Transverse colon (tissue), 4 donors: Measurements from ENCODE around the gene EED. TPM values are rescaled to one million over a fixed set of nuclear protein-coding genes. Genes with fewer than 3 reads are reported as not detected.

Source experiments
- DNase-seq: peaks from one replicate; pipeline ENCODE4 v3.0.0-alpha.2; 2019
- H3K27ac ChIP-seq, 4 donors: fragments of 200-600 bp; sonication (generic); 2 replicates each; pipeline ENCODE4 v1.5.1; 2016 to 2018; ENCODE audit warnings: inconsistent platforms in 4 of 4
- H3K27me3 ChIP-seq: fragments of 200-600 bp; sonication (generic); 2 replicates; pipeline ENCODE4 v1.5.1; 2017; ENCODE audit warnings: inconsistent platforms
- H3K36me3 ChIP-seq, 4 donors: fragments of 200-600 bp; sonication (generic); 2 replicates each; pipeline ENCODE4 v1.5.1; 2017 to 2019; ENCODE audit warnings: inconsistent platforms in 4 of 4
- H3K4me1 ChIP-seq, 4 donors: fragments of 200-600 bp; sonication (generic); 2 replicates each; pipeline ENCODE4 v1.5.1; 2017 to 2020; ENCODE audit warnings: inconsistent platforms in 4 of 4
- H3K4me3 ChIP-seq, 4 donors: fragments of 200-600 bp; sonication (generic); 1 replicate in 1 of 4; 2 replicates in 3 of 4; pipeline versions ENCODE4 v1.5.1 to v1.6.1; 2017 to 2019; ENCODE audit warnings: inconsistent platforms in 4 of 4
- H3K9me3 ChIP-seq, 2 donors: fragments of 200-600 bp; sonication (generic); 2 replicates each; pipeline ENCODE4 v1.5.1; 2017 to 2019; ENCODE audit warnings: inconsistent platforms in 2 of 2
- EP300 ChIP-seq: sonication (generic); formaldehyde crosslinking; IDR thresholded peaks from one replicate; pipeline ENCODE4 v1.6.1; 2017; ENCODE audit warnings: antibody characterized with exemption, low read depth
- POLR2A ChIP-seq: fragments of 450-650 bp; IDR thresholded peaks from one replicate; pipeline ENCODE4 v1.6.1; 2016; ENCODE audit warnings: antibody characterized with exemption, mild to moderate bottlenecking, moderate library complexity
- POLR2AphosphoS5 ChIP-seq, 3 donors: sonication (generic); formaldehyde crosslinking; IDR thresholded peaks; one replicate each; pipeline ENCODE4 v1.6.1; 2016; ENCODE audit warnings: antibody characterized with exemption in 3 of 3
- WGBS, 2 donors: methylation state at CpG; one replicate each; pipeline ENCODE4 v1.1.5; 2018; ENCODE audit warnings: low coverage in 1 of 2; 5-methylcytosine and 5-hydroxymethylcytosine counted together
- in situ Hi-C, 4 donors: fragments of 200-750 bp; cut with MboI; loops; one replicate each; pipeline versions ENCODE4 v1.15.0 to v1.15.1; 2017; ENCODE audit warnings: low sequenced_read_pairs in 3 of 4, low pct_ligation_motif_present in 1 of 4, low pct_unique_long_range_greater_than_20kb in 1 of 4
- intact Hi-C: fragments of 100-400 bp; cut with DNase I; formaldehyde crosslinking; loops from one replicate; pipeline ENCODE4 v1.15.1; 2023; ENCODE audit warnings: low total_unique reads
- total RNA-seq, 4 donors: library from RNA; depleted of rRNA; stranded (reverse); fragments of >200 nt; gene quantifications; one replicate each; pipeline ENCODE4 v1.1.0, GENCODE V29; 2016
- TF ChIP-seq, protein P1 (sequence below), 5 experiments: fragments of 200-600 bp in 3 of 5; fragments of 450-650 bp in 2 of 5; sonication (generic) in 3 of 5; IDR thresholded peaks; 1 replicate in 2 of 5; 2 replicates in 3 of 5; pipeline ENCODE4 v1.5.1; 2016 to 2017; ENCODE audit warnings: antibody characterized with exemption in 5 of 5, inconsistent platforms in 3 of 5, mild to moderate bottlenecking in 2 of 5, moderate library complexity in 1 of 5

Gene EED
- total RNA-seq, 4 donors from 2014 or later: 2.8 to 43.5 (median 23.5) TPM

DNA sequence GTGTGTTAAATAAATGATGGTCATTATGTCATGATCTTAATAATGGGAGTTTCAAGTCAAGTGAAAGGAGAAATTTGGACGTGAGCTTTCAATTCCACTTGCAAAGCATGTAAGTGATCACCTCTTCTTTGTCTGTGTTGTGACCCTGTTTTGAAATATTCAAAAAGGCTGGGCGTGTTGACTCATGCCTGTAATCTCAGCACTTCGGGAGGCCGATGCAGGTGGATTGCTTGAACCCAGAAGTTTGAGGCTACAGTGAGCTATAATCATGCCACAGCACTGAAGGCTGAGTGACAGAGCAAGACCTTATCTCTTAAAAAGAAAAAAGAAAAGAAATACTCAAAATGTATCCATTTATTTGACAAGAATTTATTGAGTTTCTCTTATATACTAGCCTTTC lies 32.9 kb upstream of the EED start:
- intact Hi-C loops (loop anchor here (10.0 kb wide), 1 partner anchor 357 kb away; the partner anchor contains the start of gene CCDC83), in situ Hi-C loops (loop anchor here (10.0 to 25.0 kb wide), 4 partner anchors 274 to 357 kb away; partner anchors contain the start of gene CCDC83 (in 4 of the 4))
- no peaks in the 10 kb centered on the region for H3K4me1 ChIP-seq
- H3K27ac ChIP-seq: no peak overlapping the region
- no peaks in the 10 kb centered on the region for H3K36me3 ChIP-seq
- no peak overlapping the region for H3K4me3 ChIP-seq
- no peak for TF ChIP-seq EP300
- TF ChIP-seq POLR2A: no peak
- TF ChIP-seq, protein P1, sequence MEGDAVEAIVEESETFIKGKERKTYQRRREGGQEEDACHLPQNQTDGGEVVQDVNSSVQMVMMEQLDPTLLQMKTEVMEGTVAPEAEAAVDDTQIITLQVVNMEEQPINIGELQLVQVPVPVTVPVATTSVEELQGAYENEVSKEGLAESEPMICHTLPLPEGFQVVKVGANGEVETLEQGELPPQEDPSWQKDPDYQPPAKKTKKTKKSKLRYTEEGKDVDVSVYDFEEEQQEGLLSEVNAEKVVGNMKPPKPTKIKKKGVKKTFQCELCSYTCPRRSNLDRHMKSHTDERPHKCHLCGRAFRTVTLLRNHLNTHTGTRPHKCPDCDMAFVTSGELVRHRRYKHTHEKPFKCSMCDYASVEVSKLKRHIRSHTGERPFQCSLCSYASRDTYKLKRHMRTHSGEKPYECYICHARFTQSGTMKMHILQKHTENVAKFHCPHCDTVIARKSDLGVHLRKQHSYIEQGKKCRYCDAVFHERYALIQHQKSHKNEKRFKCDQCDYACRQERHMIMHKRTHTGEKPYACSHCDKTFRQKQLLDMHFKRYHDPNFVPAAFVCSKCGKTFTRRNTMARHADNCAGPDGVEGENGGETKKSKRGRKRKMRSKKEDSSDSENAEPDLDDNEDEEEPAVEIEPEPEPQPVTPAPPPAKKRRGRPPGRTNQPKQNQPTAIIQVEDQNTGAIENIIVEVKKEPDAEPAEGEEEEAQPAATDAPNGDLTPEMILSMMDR (IDR thresholded peaks at IDR 0.05): no peak
- no peak for TF ChIP-seq POLR2AphosphoS5 (IDR thresholded peaks at IDR 0.05)
- 60% methylated on average over 4 of the region's 4 CpGs; no CpG with 5 or more reads in 1 of the 2 donors for WGBS, 2 donors
- DNase-seq: no peak
- H3K27me3 ChIP-seq: no peaks in the 10 kb centered on the region
- no peaks in the 10 kb centered on the region for H3K9me3 ChIP-seq

DNA sequence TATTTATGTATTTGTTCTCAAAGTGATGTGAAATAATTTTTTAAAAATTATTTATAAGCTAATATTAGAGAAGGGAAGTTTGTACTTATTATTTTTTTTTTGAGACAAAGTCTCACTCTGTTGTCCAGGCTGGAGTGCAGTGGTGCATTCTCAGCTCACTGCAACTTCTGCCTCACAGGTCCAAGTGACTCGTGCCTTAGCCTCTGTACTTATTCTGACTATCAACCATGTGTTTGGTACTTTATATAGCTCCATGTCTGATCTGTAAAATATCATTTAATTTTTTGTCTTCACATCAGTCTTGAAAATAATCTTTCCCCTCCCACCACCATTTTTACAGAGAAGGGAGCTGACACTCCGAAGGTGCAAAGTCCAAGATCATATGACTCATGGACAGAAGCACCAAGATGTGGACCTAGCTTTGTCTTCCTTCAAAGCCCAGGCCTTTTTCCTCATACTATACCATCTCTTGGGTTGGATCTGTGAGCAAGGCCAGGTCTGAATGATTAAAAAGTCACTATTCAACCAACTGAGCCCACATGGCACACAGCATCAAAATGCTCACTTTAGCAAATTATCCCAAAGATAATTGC lies 32.4 kb upstream of the EED start:
- no peaks in the 10 kb centered on the region for H3K27me3 ChIP-seq
- no peak overlapping the region for H3K27ac ChIP-seq
- TF ChIP-seq, protein P1 (IDR thresholded peaks at IDR 0.05): no peak
- TF ChIP-seq POLR2AphosphoS5 (IDR thresholded peaks at IDR 0.05): no peak
- no peak for TF ChIP-seq POLR2A
- TF ChIP-seq EP300: no peak
- H3K9me3 ChIP-seq: no peaks in the 10 kb centered on the region
- WGBS, 2 donors: 84 to 85% methylated on average over 2 of the region's 2 CpGs
- DNase-seq: no peak
- H3K36me3 ChIP-seq: no peaks in the 10 kb centered on the region
- intact Hi-C loops (loop anchor here (10.0 kb wide), 1 partner anchor 357 kb away; the partner anchor contains the start of gene CCDC83), in situ Hi-C loops (loop anchor here (10.0 to 25.0 kb wide), 4 partner anchors 275 to 357 kb away; partner anchors contain the start of gene CCDC83 (in 4 of the 4))
- no peaks in the 10 kb centered on the region for H3K4me1 ChIP-seq
- no peak overlapping the region for H3K4me3 ChIP-seq

DNA sequence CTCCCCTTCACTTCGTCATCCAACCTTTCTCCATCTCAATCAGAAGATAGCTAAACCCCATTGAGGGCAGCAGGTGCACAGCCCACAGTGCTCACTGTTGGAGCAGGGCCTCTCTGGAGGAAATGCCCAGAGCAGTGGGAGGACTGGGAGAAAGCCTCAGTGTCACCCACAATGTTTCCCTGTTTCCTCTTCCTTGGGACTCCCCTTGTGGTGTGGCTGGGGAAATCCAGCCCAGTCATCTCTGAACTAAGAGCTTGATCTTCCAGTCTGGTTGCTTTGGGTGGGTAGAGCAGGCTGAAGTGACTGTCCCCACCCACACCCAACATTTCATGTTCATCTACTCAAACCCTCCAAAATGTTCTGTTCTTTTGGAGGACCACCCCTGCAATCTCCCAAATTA lies 29.8 kb upstream of the EED start:
- intact Hi-C loops (loop anchor here (10.0 kb wide), 1 partner anchor 360 kb away; the partner anchor contains the start of gene CCDC83), in situ Hi-C loops (loop anchor here (10.0 to 25.0 kb wide), 4 partner anchors 277 to 360 kb away; partner anchors contain the start of gene CCDC83 (in 4 of the 4))
- no peak overlapping the region for H3K4me3 ChIP-seq
- H3K9me3 ChIP-seq: no peaks in the 10 kb centered on the region
- H3K4me1 ChIP-seq: peaks cover 0 to 11% (median 5%) of the 10 kb centered on the region in 4 donors
- no peaks in the 10 kb centered on the region for H3K27me3 ChIP-seq
- no peak overlapping the region for H3K27ac ChIP-seq
- no peak for DNase-seq
- TF ChIP-seq, protein P1 (IDR thresholded peaks at IDR 0.05): no peak
- TF ChIP-seq POLR2A: no peak
- no peak for TF ChIP-seq POLR2AphosphoS5 (IDR thresholded peaks at IDR 0.05)
- TF ChIP-seq EP300: no peak
- 80 to 84% methylated on average over 1 of the region's 1 CpG for WGBS, 2 donors
- no peaks in the 10 kb centered on the region for H3K36me3 ChIP-seq
